Measurements from ENCODE around the gene ZC3H18. TPM values are rescaled to one million over a fixed set of nuclear protein-coding genes. Genes with fewer than 3 reads are reported as not detected.

Gene ZC3H18
- total RNA-seq, 4 donors from 2014 or later, result 15.7 to 20.8 (median 20.3) TPM

DNA sequence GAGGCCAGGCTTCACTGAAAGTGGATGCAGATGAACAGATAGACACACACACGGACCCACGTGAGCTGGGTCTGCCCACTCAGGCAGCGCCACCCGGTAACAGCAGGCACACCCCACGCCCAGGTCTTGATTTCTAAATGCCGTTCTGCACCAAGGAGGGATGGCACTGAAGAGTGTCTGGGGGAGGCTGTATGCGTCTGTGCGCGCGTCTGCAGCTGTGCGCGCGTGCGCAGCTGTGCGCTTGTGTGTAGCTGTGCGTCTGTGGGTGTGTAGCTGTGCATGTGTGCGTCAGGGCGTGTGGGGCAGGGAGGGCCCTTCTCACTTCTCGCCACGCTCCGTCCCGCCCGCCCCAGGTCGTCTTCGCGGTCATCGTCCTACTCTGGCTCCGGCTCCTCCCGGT is 52.7 kb downstream of the ZC3H18 start:
- WGBS, result 97% methylated on average over 16 of the region's 29 CpGs
- H3K4me1 ChIP-seq, result no peaks in the 10 kb centered on the region
- no peaks in the 10 kb centered on the region for H3K27me3 ChIP-seq
- H3K4me3 ChIP-seq, result no peak overlapping the region
- H3K9me3 ChIP-seq, result no peaks in the 10 kb centered on the region
- TF ChIP-seq, protein P1, sequence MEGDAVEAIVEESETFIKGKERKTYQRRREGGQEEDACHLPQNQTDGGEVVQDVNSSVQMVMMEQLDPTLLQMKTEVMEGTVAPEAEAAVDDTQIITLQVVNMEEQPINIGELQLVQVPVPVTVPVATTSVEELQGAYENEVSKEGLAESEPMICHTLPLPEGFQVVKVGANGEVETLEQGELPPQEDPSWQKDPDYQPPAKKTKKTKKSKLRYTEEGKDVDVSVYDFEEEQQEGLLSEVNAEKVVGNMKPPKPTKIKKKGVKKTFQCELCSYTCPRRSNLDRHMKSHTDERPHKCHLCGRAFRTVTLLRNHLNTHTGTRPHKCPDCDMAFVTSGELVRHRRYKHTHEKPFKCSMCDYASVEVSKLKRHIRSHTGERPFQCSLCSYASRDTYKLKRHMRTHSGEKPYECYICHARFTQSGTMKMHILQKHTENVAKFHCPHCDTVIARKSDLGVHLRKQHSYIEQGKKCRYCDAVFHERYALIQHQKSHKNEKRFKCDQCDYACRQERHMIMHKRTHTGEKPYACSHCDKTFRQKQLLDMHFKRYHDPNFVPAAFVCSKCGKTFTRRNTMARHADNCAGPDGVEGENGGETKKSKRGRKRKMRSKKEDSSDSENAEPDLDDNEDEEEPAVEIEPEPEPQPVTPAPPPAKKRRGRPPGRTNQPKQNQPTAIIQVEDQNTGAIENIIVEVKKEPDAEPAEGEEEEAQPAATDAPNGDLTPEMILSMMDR (IDR thresholded peaks at IDR 0.05), result no peak
- TF ChIP-seq POLR2AphosphoS5 (IDR thresholded peaks at IDR 0.05) (no peak), POLR2A (IDR thresholded peaks at IDR 0.05) (no peak), EP300 (IDR thresholded peaks at IDR 0.05) (no peak)
- no peak for DNase-seq (ENCODE audit: low spot score in 2 of 2)
- H3K27ac ChIP-seq, result no peak overlapping the region
- peaks cover 70% of the 10 kb centered on the region for H3K36me3 ChIP-seq

DNA sequence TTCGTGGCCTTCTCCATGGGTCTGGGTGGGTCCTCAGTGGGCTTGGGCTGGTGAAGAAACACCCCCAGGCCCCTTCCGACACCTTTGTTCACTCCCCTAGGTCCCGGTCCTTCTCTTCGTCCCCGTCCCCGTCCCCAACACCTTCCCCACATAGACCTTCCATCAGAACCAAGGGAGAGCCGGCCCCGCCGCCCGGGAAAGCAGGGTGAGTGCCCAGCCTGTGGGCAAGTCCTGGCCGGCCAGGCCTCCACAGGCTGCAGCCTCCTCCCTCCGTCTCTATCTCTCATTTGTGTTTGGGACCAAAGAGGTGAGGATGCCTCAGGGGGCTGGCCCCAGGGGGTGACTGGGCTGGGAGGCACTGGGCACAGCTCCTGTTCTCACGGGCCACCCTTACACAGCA is 53.7 kb downstream of the ZC3H18 start:
- H3K27ac ChIP-seq, result no peak overlapping the region
- TF ChIP-seq POLR2AphosphoS5 (IDR thresholded peaks at IDR 0.05), result no peak
- TF ChIP-seq POLR2A (IDR thresholded peaks at IDR 0.05), result no peak
- TF ChIP-seq, protein P1 (IDR thresholded peaks at IDR 0.05), result no peak
- TF ChIP-seq EP300 (IDR thresholded peaks at IDR 0.05), result no peak
- H3K4me1 ChIP-seq, result no peaks in the 10 kb centered on the region
- H3K4me3 ChIP-seq, result no peak overlapping the region
- no peaks in the 10 kb centered on the region for H3K27me3 ChIP-seq
- peaks cover 78% of the 10 kb centered on the region for H3K36me3 ChIP-seq
- DNase-seq (ENCODE audit: low spot score in 2 of 2), result no peak
- H3K9me3 ChIP-seq, result no peaks in the 10 kb centered on the region
- WGBS, result 94% methylated on average over 13 of the region's 13 CpGs

DNA sequence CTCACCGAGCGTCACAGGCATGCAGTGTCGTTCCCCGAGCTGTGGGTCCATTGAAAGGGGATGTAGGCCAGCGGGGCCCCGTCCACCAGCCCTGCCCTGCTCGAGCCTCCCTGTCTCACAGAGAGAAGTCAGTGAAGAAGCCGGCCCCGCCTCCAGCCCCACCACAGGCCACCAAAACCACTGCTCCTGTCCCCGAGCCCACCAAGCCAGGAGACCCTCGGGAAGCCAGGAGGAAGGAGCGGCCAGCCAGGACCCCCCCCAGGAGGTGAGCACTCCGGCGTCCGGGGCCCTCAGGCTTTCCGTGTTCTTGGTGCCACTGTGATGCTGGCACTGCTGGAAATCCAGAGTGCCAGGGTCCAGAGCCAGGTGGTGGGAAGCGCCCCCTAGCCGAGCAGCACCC is 54.3 kb downstream of the ZC3H18 start:
- no peaks in the 10 kb centered on the region for H3K4me1 ChIP-seq
- WGBS, result no CpG with 5 or more reads among the region's 18 CpGs

DNA sequence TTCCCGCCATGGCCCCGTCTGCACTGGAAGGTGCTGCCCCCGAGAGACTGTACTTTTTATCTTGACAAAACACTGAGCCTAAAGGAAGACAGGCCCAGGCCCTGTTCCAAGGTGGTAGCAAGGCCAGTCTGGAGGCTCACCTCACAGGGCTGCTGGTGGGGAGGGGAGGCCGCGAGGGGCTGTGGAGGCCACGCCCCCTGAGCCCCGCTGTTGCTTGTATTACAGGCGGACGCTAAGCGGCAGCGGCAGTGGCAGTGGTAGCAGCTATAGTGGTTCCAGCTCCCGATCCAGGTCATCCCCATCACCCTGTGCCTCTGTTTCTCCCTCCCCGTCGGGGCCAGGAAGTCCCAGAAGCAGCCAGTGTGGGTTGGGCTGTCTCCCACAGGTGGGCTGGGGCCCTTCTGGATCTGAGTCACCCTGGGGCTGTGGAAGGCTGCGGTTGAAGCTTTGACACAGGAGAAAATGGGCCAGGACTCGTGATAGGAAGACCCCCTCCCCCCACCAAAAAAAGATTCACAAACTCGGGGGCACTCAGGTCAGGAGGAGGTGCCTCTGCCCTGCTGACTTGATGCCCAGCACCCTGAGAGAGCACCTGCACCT is 54.9 kb downstream of the ZC3H18 start:
- WGBS, result 88% methylated on average over 10 of the region's 17 CpGs
- Histone ChIP-seq H3K27ac (no peak overlapping the region), H3K36me3 (peaks cover 78% of the 10 kb centered on the region), H3K4me3 (no peak overlapping the region), H3K4me1 (no peaks in the 10 kb centered on the region), H3K27me3 (no peaks in the 10 kb centered on the region), H3K9me3 (no peaks in the 10 kb centered on the region)
- DNase-seq (ENCODE audit: low spot score in 2 of 2), result no peak
- TF ChIP-seq, protein P1 (IDR thresholded peaks at IDR 0.05), result no peak
- TF ChIP-seq POLR2AphosphoS5 (IDR thresholded peaks at IDR 0.05) (no peak), POLR2A (IDR thresholded peaks at IDR 0.05) (no peak), EP300 (IDR thresholded peaks at IDR 0.05) (no peak)

More for the DNA sequence above, 54.3 kb downstream of the ZC3H18 start:
- H3K27ac ChIP-seq, result no peak overlapping the region
- no peaks in the 10 kb centered on the region for H3K9me3 ChIP-seq
- peaks cover 78% of the 10 kb centered on the region for H3K36me3 ChIP-seq
- H3K4me3 ChIP-seq, result no peak overlapping the region
- no peak for DNase-seq (ENCODE audit: low spot score in 2 of 2)
- no peak for TF ChIP-seq EP300 (IDR thresholded peaks at IDR 0.05)
- no peak for TF ChIP-seq POLR2A (IDR thresholded peaks at IDR 0.05)
- TF ChIP-seq POLR2AphosphoS5 (IDR thresholded peaks at IDR 0.05), result no peak
- TF ChIP-seq, protein P1 (IDR thresholded peaks at IDR 0.05), result no peak
- H3K27me3 ChIP-seq, result no peaks in the 10 kb centered on the region

DNA sequence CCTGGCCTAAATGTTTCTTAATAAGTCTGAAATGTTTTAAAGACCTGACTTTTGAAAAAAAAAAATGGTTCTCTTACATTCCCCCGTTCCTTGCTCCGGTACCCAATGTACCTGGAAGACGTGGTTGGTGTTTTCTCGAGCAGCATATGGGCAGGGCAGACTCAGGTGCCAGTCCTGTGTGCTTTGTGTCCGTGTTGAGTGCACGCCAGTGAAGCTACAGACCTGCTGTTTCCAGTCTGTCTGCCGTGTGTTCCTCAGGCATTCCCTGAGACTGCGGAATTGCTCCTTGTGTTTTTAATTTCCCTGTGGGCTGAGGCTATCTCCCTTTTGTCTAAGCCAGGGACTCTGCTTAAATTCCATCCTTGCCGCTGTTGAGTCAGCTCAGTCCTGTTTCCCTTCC is 56.4 kb downstream of the ZC3H18 start:
- no peak for TF ChIP-seq POLR2A (IDR thresholded peaks at IDR 0.05)
- TF ChIP-seq, protein P1 (IDR thresholded peaks at IDR 0.05), result no peak
- TF ChIP-seq EP300 (IDR thresholded peaks at IDR 0.05), result no peak
- no peak for TF ChIP-seq POLR2AphosphoS5 (IDR thresholded peaks at IDR 0.05)
- H3K4me1 ChIP-seq, result no peaks in the 10 kb centered on the region
- H3K4me3 ChIP-seq, result no peak overlapping the region
- WGBS, result 88% methylated on average over 9 of the region's 9 CpGs
- H3K9me3 ChIP-seq, result no peaks in the 10 kb centered on the region
- H3K27me3 ChIP-seq, result no peaks in the 10 kb centered on the region
- DNase-seq (ENCODE audit: low spot score in 2 of 2), result no peak
- H3K27ac ChIP-seq, result no peak overlapping the region
- H3K36me3 ChIP-seq, result peaks cover 90% of the 10 kb centered on the region
